MM.1S (cell line): ENCODE data around the gene PHF21B.

Experiments used
- EZH2 ChIP-seq: fragments of 300-600 bp; sonication (generic); optimal IDR thresholded peaks from 2 replicates; pipeline ENCODE3; 2017; ENCODE audit warnings: low read depth, mild to moderate bottlenecking, antibody characterized with exemption, low read length, mixed read lengths
- TF ChIP-seq, protein P1 (sequence below): fragments of 300-600 bp; sonication (generic); IDR thresholded peaks from 2 replicates; pipeline ENCODE4 v1.5.1; 2016; ENCODE audit warnings: antibody characterized with exemption, low read length, mixed read lengths

- TF ChIP-seq, protein P1, sequence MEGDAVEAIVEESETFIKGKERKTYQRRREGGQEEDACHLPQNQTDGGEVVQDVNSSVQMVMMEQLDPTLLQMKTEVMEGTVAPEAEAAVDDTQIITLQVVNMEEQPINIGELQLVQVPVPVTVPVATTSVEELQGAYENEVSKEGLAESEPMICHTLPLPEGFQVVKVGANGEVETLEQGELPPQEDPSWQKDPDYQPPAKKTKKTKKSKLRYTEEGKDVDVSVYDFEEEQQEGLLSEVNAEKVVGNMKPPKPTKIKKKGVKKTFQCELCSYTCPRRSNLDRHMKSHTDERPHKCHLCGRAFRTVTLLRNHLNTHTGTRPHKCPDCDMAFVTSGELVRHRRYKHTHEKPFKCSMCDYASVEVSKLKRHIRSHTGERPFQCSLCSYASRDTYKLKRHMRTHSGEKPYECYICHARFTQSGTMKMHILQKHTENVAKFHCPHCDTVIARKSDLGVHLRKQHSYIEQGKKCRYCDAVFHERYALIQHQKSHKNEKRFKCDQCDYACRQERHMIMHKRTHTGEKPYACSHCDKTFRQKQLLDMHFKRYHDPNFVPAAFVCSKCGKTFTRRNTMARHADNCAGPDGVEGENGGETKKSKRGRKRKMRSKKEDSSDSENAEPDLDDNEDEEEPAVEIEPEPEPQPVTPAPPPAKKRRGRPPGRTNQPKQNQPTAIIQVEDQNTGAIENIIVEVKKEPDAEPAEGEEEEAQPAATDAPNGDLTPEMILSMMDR, result no peak
- TF ChIP-seq EZH2, result no peak
Measured at GRCh38 chr22:44891293-44891747, 118.5 kb downstream of the PHF21B start.
